Caki2 (cell line): Measurements from ENCODE around the gene RAMAC. TPM values are rescaled to one million over a fixed set of nuclear protein-coding genes. Genes with fewer than 3 reads are reported as not detected.

Experiments used
- DNase-seq: peaks from one replicate; pipeline ENCODE4 v3.0.0-alpha.2; 2015; ENCODE audit warnings: low read depth
- in situ Hi-C: cut with HindIII; loops from 2 replicates; pipeline ENCODE4 v1.10.0; 2016; ENCODE audit warnings: low sequenced_read_pairs, low pct_unique_long_range_greater_than_20kb, mixed read lengths
- total RNA-seq: library from RNA; depleted of rRNA; stranded (reverse); fragments of >200 nt; shearing (Covaris generic); gene quantifications from 2 replicates; pipeline ENCODE4 v1.2.3, GENCODE V29; 2014; ENCODE audit warnings: low replicate concordance

Gene RAMAC
- total RNA-seq, 1 experiment from 2014 or later, result 16.8 TPM

- in situ Hi-C loops, result no loop called here
- DNase-seq, result no peak
Observed at GRCh38 chr15:82963471-82964341, 22.3 kb upstream of the RAMAC start.

- DNase-seq, result no peak
- in situ Hi-C loops, result no loop called here
Observed at GRCh38 chr15:82964890-82965289, 21.1 kb upstream of the RAMAC start.

GRCh38 chr15:82966671-82967071 is 19.3 kb upstream of the RAMAC start:
- in situ Hi-C loops, result no loop called here
- DNase-seq, result no peak

- in situ Hi-C loops, result no loop called here
- no peak for DNase-seq
Observed at GRCh38 chr15:82968066-82968465, 17.9 kb upstream of the RAMAC start.

- in situ Hi-C loops, result no loop called here
- DNase-seq, result no peak
Observed at GRCh38 chr15:82969353-82969752, 16.7 kb upstream of the RAMAC start.

- no peak for DNase-seq
- in situ Hi-C loops, result no loop called here
Observed at GRCh38 chr15:82970078-82970686, 15.8 kb upstream of the RAMAC start.

- no peak for DNase-seq
- in situ Hi-C loops, result no loop called here
Observed at GRCh38 chr15:82970696-82971095, 15.3 kb upstream of the RAMAC start.

GRCh38 chr15:82971218-82971984 is 14.6 kb upstream of the RAMAC start:
- in situ Hi-C loops, result no loop called here
- no peak for DNase-seq

GRCh38 chr15:82972990-82973389 is 13.0 kb upstream of the RAMAC start:
- in situ Hi-C loops, result no loop called here
- DNase-seq, result no peak

- in situ Hi-C loops, result no loop called here
- no peak for DNase-seq
Observed at GRCh38 chr15:82977076-82977475, 8.9 kb upstream of the RAMAC start.

- DNase-seq, result no peak
- in situ Hi-C loops, result no loop called here
Observed at GRCh38 chr15:82978438-82978837, 7.6 kb upstream of the RAMAC start.

GRCh38 chr15:82979726-82980125 is 6.3 kb upstream of the RAMAC start:
- in situ Hi-C loops, result no loop called here
- DNase-seq, result no peak

- DNase-seq, result no peak
- in situ Hi-C loops, result no loop called here
Observed at GRCh38 chr15:82980981-82981380, 5.0 kb upstream of the RAMAC start.

- DNase-seq, result no peak
- in situ Hi-C loops, result no loop called here
Observed at GRCh38 chr15:82986442-82986780, 401 bp downstream of the RAMAC start.

- no peak for DNase-seq
- in situ Hi-C loops, result no loop called here
Observed at GRCh38 chr15:82992436-82992998, 6.5 kb downstream of the RAMAC start.

- in situ Hi-C loops, result no loop called here
- DNase-seq, result no peak
Observed at GRCh38 chr15:82993144-82993543, 7.1 kb downstream of the RAMAC start.

GRCh38 chr15:82995076-82995475 is 9.1 kb downstream of the RAMAC start:
- DNase-seq, result no peak
- in situ Hi-C loops, result no loop called here

GRCh38 chr15:82995938-82996337 is 9.9 kb downstream of the RAMAC start:
- in situ Hi-C loops, result no loop called here
- DNase-seq, result no peak

GRCh38 chr15:82999426-82999825 is 13.4 kb downstream of the RAMAC start:
- DNase-seq, result no peak
- in situ Hi-C loops, result no loop called here
